ENCODE results near the gene CHD3.

Gene CHD3

GRCh38 chr17:7884581-7885366 is 3.8 kb upstream of the CHD3 start:
- H3K27ac ChIP-seq (ENCODE audit: insufficient read depth, low read length, poor library complexity, severe bottlenecking) = peak overlapping the region; percentile 87
- H3K4me1 ChIP-seq (ENCODE audit: control insufficient read depth, insufficient read depth, low read length, poor library complexity, severe bottlenecking) = peaks cover 20% of the 10 kb centered on the region

DNA sequence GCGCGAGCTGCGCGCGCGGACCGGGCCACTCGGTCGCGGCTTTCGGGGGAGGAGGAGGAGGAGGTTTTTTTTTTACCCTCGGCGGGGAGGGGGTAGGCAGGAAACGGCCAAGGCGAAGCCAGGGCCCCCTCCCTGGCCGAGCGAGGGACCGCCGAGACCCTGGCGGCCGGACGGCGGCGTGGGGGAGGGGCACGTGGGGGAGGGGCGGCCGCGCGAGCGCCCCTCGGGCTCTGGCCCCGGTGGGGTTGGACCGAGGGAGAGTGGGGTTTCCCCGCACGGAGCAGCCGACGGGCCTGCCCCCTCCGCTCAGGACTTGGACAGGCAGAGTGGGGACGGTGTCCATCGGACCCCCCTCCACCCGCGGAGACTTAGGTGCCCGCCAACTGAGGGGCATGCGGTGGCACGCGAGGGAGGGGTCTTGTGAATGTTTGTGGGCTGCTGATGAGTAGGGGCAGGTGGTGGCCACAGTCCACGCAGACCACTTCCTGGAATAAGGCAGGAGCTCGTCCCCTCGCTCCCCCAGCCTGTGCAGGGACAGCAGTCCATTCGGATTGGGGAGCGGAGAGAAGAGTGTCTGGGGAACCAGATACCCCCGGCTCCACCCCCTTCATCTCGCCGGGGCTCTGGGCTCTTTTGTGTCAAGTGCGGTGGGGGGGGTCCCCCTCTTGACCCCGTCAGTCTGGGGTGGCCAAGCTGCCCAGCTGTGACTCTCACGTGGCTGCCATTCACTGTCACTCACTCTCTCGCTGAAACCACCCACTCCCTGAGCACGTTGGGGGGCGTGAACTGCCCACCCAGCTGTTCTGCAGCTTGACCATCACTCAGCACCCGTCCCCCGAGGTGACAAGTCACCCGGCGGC is 3.0 kb upstream of the CHD3 start:
- peaks cover 4% of the 10 kb centered on the region for H3K36me3 ChIP-seq (ENCODE audit: control insufficient read depth, insufficient read depth, low read length)
- peaks cover 20% of the 10 kb centered on the region for H3K4me1 ChIP-seq (ENCODE audit: control insufficient read depth, insufficient read depth, low read length, poor library complexity, severe bottlenecking)
- DNase-seq = peak; percentile 11 to 27 (median 17)
- H3K9me3 ChIP-seq (ENCODE audit: control insufficient read depth, low read length) = no peaks in the 10 kb centered on the region
- peak overlapping the region; percentile 87 for H3K27ac ChIP-seq (ENCODE audit: insufficient read depth, low read length, poor library complexity, severe bottlenecking)
- H3K4me3 ChIP-seq (ENCODE audit: insufficient read depth, low read depth, low read length, poor library complexity, severe bottlenecking) = peak overlapping the region; percentile 79
- no peaks in the 10 kb centered on the region for H3K27me3 ChIP-seq (replicated peaks; ENCODE audit: control insufficient read depth, insufficient read depth, low read length, poor library complexity, severe bottlenecking)

More at GRCh38 chr17:7884581-7885366, 3.8 kb upstream of the CHD3 start:
- DNase-seq = peak; percentile 26 to 43 (median 27)
- Histone ChIP-seq H3K9me3 (ENCODE audit: control insufficient read depth, low read length) (no peaks in the 10 kb centered on the region), H3K27me3 (replicated peaks; ENCODE audit: control insufficient read depth, insufficient read depth, low read length, poor library complexity, severe bottlenecking) (no peaks in the 10 kb centered on the region), H3K4me3 (ENCODE audit: insufficient read depth, low read depth, low read length, poor library complexity, severe bottlenecking) (no peak overlapping the region), H3K36me3 (ENCODE audit: control insufficient read depth, insufficient read depth, low read length) (no peaks in the 10 kb centered on the region)

- peak; percentile 61 to 71 (median 66) for DNase-seq
- Histone ChIP-seq H3K36me3 (ENCODE audit: control insufficient read depth, insufficient read depth, low read length) (peaks cover 12% of the 10 kb centered on the region), H3K4me3 (ENCODE audit: insufficient read depth, low read depth, low read length, poor library complexity, severe bottlenecking) (peak overlapping the region; percentile 79), H3K27me3 (replicated peaks; ENCODE audit: control insufficient read depth, insufficient read depth, low read length, poor library complexity, severe bottlenecking) (no peaks in the 10 kb centered on the region), H3K4me1 (ENCODE audit: control insufficient read depth, insufficient read depth, low read length, poor library complexity, severe bottlenecking) (peaks cover 20% of the 10 kb centered on the region), H3K9me3 (ENCODE audit: control insufficient read depth, low read length) (no peaks in the 10 kb centered on the region), H3K27ac (ENCODE audit: insufficient read depth, low read length, poor library complexity, severe bottlenecking) (peak overlapping the region; percentile 87)
These were observed 2.2 kb upstream of the CHD3 start for GRCh38 chr17:7886227-7887037.

DNA sequence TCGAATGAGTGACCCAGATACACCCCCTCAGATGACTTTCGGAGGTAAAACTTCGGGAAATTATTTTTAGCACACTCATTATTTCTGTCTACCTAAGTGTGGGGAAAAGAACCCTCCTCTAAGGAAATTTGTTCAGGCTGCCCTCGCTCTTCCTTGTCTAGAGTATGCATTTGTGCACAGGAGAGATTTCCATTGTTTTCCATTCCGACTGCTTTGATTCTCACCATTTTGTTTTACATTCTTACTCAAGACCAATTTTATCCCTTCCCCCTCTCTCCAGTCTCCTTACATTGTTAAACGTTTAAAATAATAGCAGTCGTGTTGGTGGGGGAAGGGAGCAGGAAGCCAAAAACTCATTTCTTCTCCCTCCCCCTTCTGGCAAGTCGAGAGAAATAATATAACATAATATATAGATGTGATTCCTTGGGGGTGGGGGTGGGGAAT is 1.5 kb upstream of the CHD3 start:
- Histone ChIP-seq H3K9me3 (ENCODE audit: control insufficient read depth, low read length) (no peaks in the 10 kb centered on the region), H3K36me3 (ENCODE audit: control insufficient read depth, insufficient read depth, low read length) (peaks cover 12% of the 10 kb centered on the region), H3K27me3 (replicated peaks; ENCODE audit: control insufficient read depth, insufficient read depth, low read length, poor library complexity, severe bottlenecking) (no peaks in the 10 kb centered on the region), H3K27ac (ENCODE audit: insufficient read depth, low read length, poor library complexity, severe bottlenecking) (peak overlapping the region; percentile 87), H3K4me3 (ENCODE audit: insufficient read depth, low read depth, low read length, poor library complexity, severe bottlenecking) (peak overlapping the region; percentile 79), H3K4me1 (ENCODE audit: control insufficient read depth, insufficient read depth, low read length, poor library complexity, severe bottlenecking) (peaks cover 20% of the 10 kb centered on the region)
- DNase-seq = no peak

DNA sequence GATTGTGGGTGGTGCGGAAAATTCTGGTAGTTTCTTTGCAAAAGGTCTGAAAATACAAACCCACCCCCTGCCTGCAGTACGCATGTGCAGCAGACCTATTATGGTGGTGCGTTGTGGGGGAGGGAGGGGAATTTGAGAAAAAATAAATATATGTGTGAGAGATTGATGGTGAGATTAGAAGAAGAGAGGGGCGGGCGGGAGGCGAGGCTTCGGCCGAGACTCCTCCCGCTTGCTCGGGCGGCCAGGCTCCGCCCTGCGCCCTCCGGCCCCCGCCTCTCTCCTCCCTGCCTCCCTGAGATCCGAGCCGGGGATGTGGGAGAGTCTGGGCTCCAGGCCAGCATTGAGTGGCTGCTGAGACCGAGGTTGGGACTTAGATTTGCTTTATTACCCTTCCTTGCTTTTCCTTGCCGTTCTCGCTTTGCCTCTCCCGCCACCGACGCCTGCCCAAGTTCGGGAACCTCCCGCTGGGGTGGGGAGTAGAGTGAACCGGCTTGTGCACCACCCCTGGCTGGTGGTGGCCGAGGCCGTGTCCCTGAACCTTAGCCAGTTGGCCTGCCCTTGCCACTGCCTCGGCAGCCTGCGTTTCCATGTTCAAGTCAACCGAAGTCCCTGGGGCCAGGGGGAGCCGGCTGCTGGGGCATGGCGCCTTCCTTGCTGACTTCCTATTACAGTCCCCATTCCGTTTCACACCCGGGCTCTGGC is 956 bp upstream of the CHD3 start:
- Histone ChIP-seq H3K27me3 (replicated peaks; ENCODE audit: control insufficient read depth, insufficient read depth, low read length, poor library complexity, severe bottlenecking) (no peaks in the 10 kb centered on the region), H3K4me3 (ENCODE audit: insufficient read depth, low read depth, low read length, poor library complexity, severe bottlenecking) (peak overlapping the region; percentile 79), H3K4me1 (ENCODE audit: control insufficient read depth, insufficient read depth, low read length, poor library complexity, severe bottlenecking) (peaks cover 20% of the 10 kb centered on the region), H3K36me3 (ENCODE audit: control insufficient read depth, insufficient read depth, low read length) (peaks cover 12% of the 10 kb centered on the region), H3K27ac (ENCODE audit: insufficient read depth, low read length, poor library complexity, severe bottlenecking) (peak overlapping the region; percentile 87), H3K9me3 (ENCODE audit: control insufficient read depth, low read length) (no peaks in the 10 kb centered on the region)
- DNase-seq = peak; percentile 74 to 84 (median 84)

- peak overlapping the region; percentile 87 for H3K27ac ChIP-seq (ENCODE audit: insufficient read depth, low read length, poor library complexity, severe bottlenecking)
- peaks cover 26% of the 10 kb centered on the region for H3K36me3 ChIP-seq (ENCODE audit: control insufficient read depth, insufficient read depth, low read length)
- peaks cover 20% of the 10 kb centered on the region for H3K4me1 ChIP-seq (ENCODE audit: control insufficient read depth, insufficient read depth, low read length, poor library complexity, severe bottlenecking)
- no peaks in the 10 kb centered on the region for H3K27me3 ChIP-seq (replicated peaks; ENCODE audit: control insufficient read depth, insufficient read depth, low read length, poor library complexity, severe bottlenecking)
- H3K4me3 ChIP-seq (ENCODE audit: insufficient read depth, low read depth, low read length, poor library complexity, severe bottlenecking) = no peak overlapping the region
- peak in 1 of 3 donors; percentile 35 for DNase-seq
- H3K9me3 ChIP-seq (ENCODE audit: control insufficient read depth, low read length) = no peaks in the 10 kb centered on the region
These were observed 772 bp downstream of the CHD3 start for GRCh38 chr17:7889166-7889955.

DNA sequence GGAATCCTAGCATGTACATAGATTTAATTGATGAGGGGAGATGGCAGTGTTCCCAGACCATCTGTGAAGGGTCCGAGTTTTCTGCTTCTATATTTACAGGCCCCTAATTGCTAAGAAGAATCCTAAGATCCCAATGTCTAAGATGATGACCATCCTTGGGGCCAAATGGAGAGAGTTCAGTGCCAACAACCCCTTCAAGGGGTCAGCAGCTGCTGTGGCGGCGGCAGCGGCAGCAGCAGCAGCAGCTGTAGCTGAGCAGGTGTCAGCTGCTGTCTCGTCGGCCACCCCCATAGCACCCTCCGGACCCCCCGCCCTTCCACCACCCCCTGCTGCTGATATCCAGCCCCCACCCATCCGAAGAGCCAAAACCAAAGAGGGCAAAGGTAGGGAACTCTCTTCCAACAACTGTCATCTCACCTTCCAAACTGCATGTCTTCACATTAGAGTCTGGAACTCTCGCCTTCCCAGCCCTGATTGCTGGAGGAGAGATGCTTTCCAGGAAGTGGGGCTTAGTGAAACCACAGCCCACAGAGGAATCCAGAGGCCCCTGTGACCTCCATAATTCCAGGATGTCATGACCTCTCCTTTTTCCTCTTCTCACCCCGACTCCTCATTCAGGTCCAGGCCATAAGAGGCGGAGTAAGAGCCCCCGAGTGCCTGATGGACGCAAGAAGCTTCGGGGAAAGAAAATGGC is 4.7 kb downstream of the CHD3 start:
- Histone ChIP-seq H3K9me3 (ENCODE audit: control insufficient read depth, low read length) (no peaks in the 10 kb centered on the region), H3K4me3 (ENCODE audit: insufficient read depth, low read depth, low read length, poor library complexity, severe bottlenecking) (no peak overlapping the region), H3K4me1 (ENCODE audit: control insufficient read depth, insufficient read depth, low read length, poor library complexity, severe bottlenecking) (peaks cover 9% of the 10 kb centered on the region), H3K36me3 (ENCODE audit: control insufficient read depth, insufficient read depth, low read length) (peaks cover 56% of the 10 kb centered on the region), H3K27ac (ENCODE audit: insufficient read depth, low read length, poor library complexity, severe bottlenecking) (no peak overlapping the region), H3K27me3 (replicated peaks; ENCODE audit: control insufficient read depth, insufficient read depth, low read length, poor library complexity, severe bottlenecking) (no peaks in the 10 kb centered on the region)
- no peak for DNase-seq

DNA sequence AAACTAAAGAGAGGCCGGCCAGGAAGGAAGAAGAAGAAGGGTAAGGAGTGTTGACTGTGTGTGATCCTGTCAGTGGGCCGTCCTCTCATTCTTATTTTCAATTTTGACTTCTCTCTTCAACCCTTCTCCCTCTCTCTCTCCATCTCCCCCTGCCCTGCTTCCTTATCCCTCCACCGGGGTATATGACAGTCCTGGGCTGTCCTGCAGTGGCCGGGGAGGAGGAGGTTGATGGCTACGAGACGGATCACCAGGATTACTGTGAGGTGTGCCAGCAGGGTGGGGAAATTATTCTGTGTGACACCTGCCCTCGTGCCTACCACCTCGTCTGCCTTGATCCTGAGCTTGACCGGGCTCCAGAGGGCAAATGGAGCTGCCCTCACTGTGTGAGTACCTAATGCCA is 5.6 kb downstream of the CHD3 start:
- no peaks in the 10 kb centered on the region for H3K27me3 ChIP-seq (replicated peaks; ENCODE audit: control insufficient read depth, insufficient read depth, low read length, poor library complexity, severe bottlenecking)
- peaks cover 65% of the 10 kb centered on the region for H3K36me3 ChIP-seq (ENCODE audit: control insufficient read depth, insufficient read depth, low read length)
- no peak for DNase-seq
- no peaks in the 10 kb centered on the region for H3K9me3 ChIP-seq (ENCODE audit: control insufficient read depth, low read length)
- no peak overlapping the region for H3K4me3 ChIP-seq (ENCODE audit: insufficient read depth, low read depth, low read length, poor library complexity, severe bottlenecking)
- H3K27ac ChIP-seq (ENCODE audit: insufficient read depth, low read length, poor library complexity, severe bottlenecking) = no peak overlapping the region
- peaks cover 2% of the 10 kb centered on the region for H3K4me1 ChIP-seq (ENCODE audit: control insufficient read depth, insufficient read depth, low read length, poor library complexity, severe bottlenecking)
